HepG2 (cell line): ENCODE measurements around the gene INSYN2B. TPM values are rescaled to one million over a fixed set of nuclear protein-coding genes. Genes with fewer than 3 reads are reported as not detected.

Experiments used
- ATAC-seq: fragments of 200-7000 bp; cut with Tn5 transposase; 3 replicates; pipeline ENCODE4 v1.9.1; 2020; ENCODE audit warnings: mild to moderate bottlenecking, moderate library complexity
- BruUV-seq: library from RNA; stranded (reverse); fragments of 400-500 nt; replicated peaks from 2 replicates; lab custom pipeline; 2021; lab: Mats Ljungman, UMichigan
- CTCF ChIA-PET: fragments of 300-600 bp; formaldehyde crosslinking; extraction: SDS; loops from one replicate; lab custom pipeline; 2021; ENCODE audit warnings: low total read pairs, inconsistent platforms, low intra/inter-chr PET ratio; lab: Yijun Ruan, JAX
- POLR2A ChIA-PET: fragments of 350-600 bp; sonication (Branson Sonifier 250); formaldehyde crosslinking; loops from one replicate; lab custom pipeline; 2020; ENCODE audit warnings: antibody characterized with exemption, inconsistent platforms; lab: Yijun Ruan, JAX
- DNase-seq: peaks from one replicate; pipeline ENCODE4 v3.0.0-alpha.2; 2015; ENCODE audit warnings: low spot score
- FAIRE-seq: peaks from 3 replicates; lab custom pipeline; 2011; peaks lifted over from hg19 to GRCh38; lab: Jason Lieb, UNC
- H2AFZ ChIP-seq: one replicate; pipeline ENCODE4 v1.6.1; 2011; ENCODE audit warnings: low read length, inconsistent platforms
- H3K27ac ChIP-seq: fragments of 300-600 bp; 3 replicates; pipeline ENCODE4 v1.8.0; 2011; ENCODE audit warnings: mixed run types, mild to moderate bottlenecking, mixed read lengths, low read length, inconsistent platforms; ENCODE audit not compliant: insufficient read depth; ENCODE audit errors: extremely low read length
- H3K27me3 ChIP-seq, 2 experiments: fragments of 200-600 bp in 1 of 2; 2 replicates in 1 of 2; 3 replicates in 1 of 2; pipeline versions ENCODE4 v1.6.0 to v1.8.0; 2011; ENCODE audit warnings: low read length in 2 of 2, mild to moderate bottlenecking in 2 of 2, moderate library complexity in 2 of 2, inconsistent platforms in 1 of 2; ENCODE audit not compliant: insufficient read depth in 2 of 2, control insufficient read depth in 1 of 2
- H3K36me3 ChIP-seq, 2 experiments: fragments of 200-600 bp in 1 of 2; replicated peaks in 1 of 2; 2 replicates in 1 of 2; 3 replicates in 1 of 2; pipeline versions ENCODE4 v1.5.1 to v1.8.0; 2011; ENCODE audit warnings: low read length in 2 of 2, inconsistent platforms in 1 of 2; ENCODE audit not compliant: insufficient read depth in 2 of 2, control insufficient read depth in 1 of 2
- H3K4me1 ChIP-seq: 2 replicates; pipeline ENCODE4 v1.5.1; 2012; ENCODE audit warnings: low read length, inconsistent platforms; ENCODE audit not compliant: insufficient read depth
- H3K4me2 ChIP-seq: 2 replicates; pipeline ENCODE4 v1.6.0; 2011; ENCODE audit warnings: low read depth, low read length, inconsistent platforms
- H3K4me3 ChIP-seq, 3 experiments: fragments of 200-600 bp in 1 of 3; sonication (generic), shearing (Covaris generic) in 1 of 3; replicated peaks in 1 of 3; 2 replicates each; pipeline ENCODE4 v1.5.1; 2011 to 2016; ENCODE audit warnings: low read length in 3 of 3, inconsistent platforms in 2 of 3, low read depth in 2 of 3, mild to moderate bottlenecking in 2 of 3, control low read depth in 1 of 3, mixed read lengths in 1 of 3; ENCODE audit not compliant: insufficient read depth in 1 of 3
- H3K79me2 ChIP-seq: one replicate; pipeline ENCODE4 v1.6.1; 2011; ENCODE audit warnings: low read length, inconsistent platforms; ENCODE audit not compliant: insufficient read depth
- H3K9ac ChIP-seq: 2 replicates; pipeline ENCODE4 v1.6.0; 2011; ENCODE audit warnings: mild to moderate bottlenecking, low read depth, low read length, inconsistent platforms; ENCODE audit not compliant: insufficient read depth
- H3K9me3 ChIP-seq: 2 replicates; pipeline ENCODE4 v1.5.1; 2012; ENCODE audit warnings: mild to moderate bottlenecking, low read length
- H4K20me1 ChIP-seq: 2 replicates; pipeline ENCODE4 v1.6.0; 2011; ENCODE audit warnings: inconsistent platforms, mild to moderate bottlenecking, low read length, moderate library complexity; ENCODE audit not compliant: insufficient read depth
- ADNP ChIP-seq: sonication (generic); formaldehyde crosslinking; IDR thresholded peaks from 2 replicates; pipeline ENCODE4 v1.4.0; 2020; ENCODE audit warnings: missing genetic modification reagents
- BORCS8-MEF2B ChIP-seq: sonication (generic); formaldehyde crosslinking; IDR thresholded peaks from 2 replicates; pipeline ENCODE4 v1.8.0; 2022; ENCODE audit warnings: mild to moderate bottlenecking, missing genetic modification reagents
- ESRRA ChIP-seq: sonication (generic); formaldehyde crosslinking; IDR thresholded peaks from 2 replicates; pipeline ENCODE4 v1.5.1; 2020; ENCODE audit warnings: mild to moderate bottlenecking, low read depth, missing genetic modification reagents
- MBNL3 ChIP-seq: fragments of 250-450 bp; sonication (Bioruptor Pico); conservative IDR thresholded peaks from 2 replicates; pipeline ENCODE4 v1.8.0; 2022; ENCODE audit warnings: mild to moderate bottlenecking, inconsistent platforms
- PAWR ChIP-seq: sonication (generic); formaldehyde crosslinking; IDR thresholded peaks from 2 replicates; pipeline ENCODE4 v1.4.0; 2020; ENCODE audit warnings: missing genetic modification reagents, mild to moderate bottlenecking, borderline replicate concordance
- RXRB ChIP-seq: IDR thresholded peaks from 2 replicates; pipeline ENCODE4 v1.6.1; 2016; ENCODE audit warnings: borderline replicate concordance, missing genetic modification reagents, missing compliant biosample characterization
- SSRP1 ChIP-seq: IDR thresholded peaks from 2 replicates; pipeline ENCODE4 v1.6.1; 2016; ENCODE audit warnings: control low read depth
- TCF7 ChIP-seq: sonication (generic); IDR thresholded peaks from 2 replicates; pipeline ENCODE4 v1.6.1; 2016; ENCODE audit warnings: antibody characterized with exemption, low read depth
- ZFP36L1 ChIP-seq: sonication (generic); formaldehyde crosslinking; IDR thresholded peaks from 2 replicates; pipeline ENCODE4 v1.8.0; 2022; ENCODE audit warnings: mild to moderate bottlenecking, missing genetic modification reagents, moderate library complexity
- ZFX ChIP-seq: sonication (generic); formaldehyde crosslinking; IDR thresholded peaks from 2 replicates; pipeline ENCODE4 v1.4.0; 2020; ENCODE audit warnings: mild to moderate bottlenecking, low read depth, missing genetic modification reagents, moderate library complexity
- ZNF329 ChIP-seq: sonication (generic); formaldehyde crosslinking; IDR thresholded peaks from 2 replicates; pipeline ENCODE4 v1.9.0; 2021; ENCODE audit warnings: low read depth, mild to moderate bottlenecking, missing genetic modification reagents
- ZNF570 ChIP-seq: sonication (generic); formaldehyde crosslinking; IDR thresholded peaks from 2 replicates; pipeline ENCODE4 v1.4.0; 2020; ENCODE audit warnings: mild to moderate bottlenecking, missing genetic modification reagents, borderline replicate concordance
- WGBS: methylation state at CpG from one replicate; pipeline ENCODE4 v1.1.6; 2017; ENCODE audit warnings: low lambda C conversion rate; 5-methylcytosine and 5-hydroxymethylcytosine counted together
- in situ Hi-C: cut with HindIII; loops from 2 replicates; pipeline ENCODE4 v1.10.0; 2017; ENCODE audit warnings: low pct_unique_long_range_greater_than_20kb; ENCODE audit not compliant: extremely low pct_ligation_motif_present
- intact Hi-C: fragments of 100-400 bp; cut with micrococcal nuclease; formaldehyde crosslinking; loops from one replicate; pipeline ENCODE4 v1.10.0; 2022; ENCODE audit not compliant: unreplicated experiment
- polyA plus RNA-seq, 8 experiments: library from polyadenylated mRNA; depleted of rRNA in 3 of 8; stranded (reverse) in 7 of 8; unstranded in 1 of 8; fragments of >200 nt; fragmentation: Illumina TruSeq in 4 of 8; extraction: Trizol in 4 of 8; gene quantifications; 2 replicates each; pipeline versions ENCODE4 v1.2.1 to v1.2.3, GENCODE V29; 2011 to 2016; ENCODE audit warnings: low read depth in 4 of 8, missing spikeins in 1 of 8, mixed read lengths in 1 of 8; ENCODE audit not compliant: insufficient read depth in 1 of 8
- total RNA-seq, 5 experiments: library from RNA; depleted of rRNA; stranded (reverse); fragments of >200 nt; fragmentation: Illumina TruSeq; extraction: Trizol; gene quantifications; 2 replicates each; pipeline ENCODE4 v1.2.3, GENCODE V29; 2016; ENCODE audit warnings: low read depth in 1 of 5
- TF ChIP-seq, protein P1 (sequence below), 2 experiments: sonication (generic) in 1 of 2; formaldehyde crosslinking in 1 of 2; IDR thresholded peaks; 2 replicates each; pipeline versions ENCODE4 v1.5.1 to v1.6.1; 2011 to 2020; ENCODE audit warnings: borderline replicate concordance in 1 of 2, low read depth in 1 of 2, low read length in 1 of 2, mild to moderate bottlenecking in 1 of 2, missing genetic modification reagents in 1 of 2, moderate library complexity in 1 of 2
- TF ChIP-seq, protein P2 (sequence below): IDR thresholded peaks from 2 replicates; pipeline ENCODE4 v1.6.1; 2016; ENCODE audit warnings: low read depth, borderline replicate concordance
- TF ChIP-seq, protein P3 (sequence below): sonication (generic); formaldehyde crosslinking; IDR thresholded peaks from 2 replicates; pipeline ENCODE4 v1.5.0; 2020; ENCODE audit warnings: missing genetic modification reagents
- TF ChIP-seq, protein P4 (sequence below): sonication (generic); formaldehyde crosslinking; IDR thresholded peaks from 2 replicates; pipeline ENCODE4 v1.5.0; 2020; ENCODE audit warnings: missing genetic modification reagents, mild to moderate bottlenecking, borderline replicate concordance
- TF ChIP-seq, protein P5 (sequence below): sonication (generic); formaldehyde crosslinking; IDR thresholded peaks from 2 replicates; pipeline ENCODE4 v1.4.0; 2020; ENCODE audit warnings: missing genetic modification reagents

The INSYN2B gene
- total and polyA plus RNA-seq, 2 of the 13 experiments (the other 11 are each of a cell fraction or from before 2014, with no cell fraction given): not detected

DNA sequence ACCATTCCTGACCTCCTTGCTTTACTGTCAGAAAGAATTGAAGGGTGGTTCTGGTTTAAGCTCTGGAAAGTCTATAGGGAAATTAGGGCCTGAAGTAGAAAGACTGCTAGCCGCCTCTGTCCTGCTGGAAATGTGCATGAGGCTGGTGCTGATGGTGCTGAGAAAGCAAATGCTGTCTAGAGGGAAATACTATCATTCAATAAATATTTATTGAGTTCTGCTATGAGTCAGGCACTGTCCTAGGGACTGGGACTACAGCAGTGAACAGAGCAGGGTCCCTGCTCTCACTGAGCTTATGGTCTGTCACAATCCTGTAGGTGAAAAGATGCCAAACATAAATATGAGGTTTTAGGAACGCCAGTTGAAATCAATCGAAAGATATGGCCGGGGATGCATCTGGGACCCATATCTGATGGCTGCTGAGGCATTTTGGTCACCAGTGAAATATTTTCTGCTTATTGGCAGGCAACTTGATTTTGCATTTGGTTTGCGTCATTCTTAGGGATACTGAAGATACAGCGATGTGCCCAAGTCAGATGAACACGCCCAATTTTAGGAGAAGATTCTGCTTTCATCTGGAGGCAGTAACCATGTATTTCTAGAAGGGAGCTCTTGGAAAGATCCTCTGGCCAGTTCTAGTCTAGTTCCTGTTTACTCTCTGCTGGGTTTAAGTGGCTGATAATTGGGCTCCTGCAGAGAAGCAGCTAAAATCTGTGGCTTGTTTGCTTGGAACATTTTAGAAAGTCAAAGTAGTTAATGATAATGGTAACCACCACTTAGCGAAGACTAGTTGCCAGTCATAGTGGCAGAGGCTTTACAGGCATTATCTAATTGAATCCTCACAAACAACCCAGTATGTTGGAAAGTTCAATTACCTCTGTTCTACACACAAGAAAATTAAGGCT lies 73.3 kb downstream of the INSYN2B start:
- intact Hi-C loops (no loop called here), in situ Hi-C loops (no loop called here)
- no peaks in the 10 kb centered on the region for H3K9me3 ChIP-seq
- 0% methylated on average over 5 of the region's 8 CpGs for WGBS
- no peak overlapping the region for H2AFZ ChIP-seq
- H3K4me1 ChIP-seq: no peaks in the 10 kb centered on the region
- DNase-seq (no peak), ATAC-seq (no peak)
- H3K9ac ChIP-seq: no peak overlapping the region
- H4K20me1 ChIP-seq: no peaks in the 10 kb centered on the region
- CTCF ChIA-PET: no interaction called here
- BruUV-seq: no TSS peak
- H3K79me2 ChIP-seq: no peaks in the 10 kb centered on the region
- no peak for TF ChIP-seq SSRP1 (CRISPR knock-in tag)
- TF ChIP-seq TCF7: no peak
- TF ChIP-seq, protein P1, sequence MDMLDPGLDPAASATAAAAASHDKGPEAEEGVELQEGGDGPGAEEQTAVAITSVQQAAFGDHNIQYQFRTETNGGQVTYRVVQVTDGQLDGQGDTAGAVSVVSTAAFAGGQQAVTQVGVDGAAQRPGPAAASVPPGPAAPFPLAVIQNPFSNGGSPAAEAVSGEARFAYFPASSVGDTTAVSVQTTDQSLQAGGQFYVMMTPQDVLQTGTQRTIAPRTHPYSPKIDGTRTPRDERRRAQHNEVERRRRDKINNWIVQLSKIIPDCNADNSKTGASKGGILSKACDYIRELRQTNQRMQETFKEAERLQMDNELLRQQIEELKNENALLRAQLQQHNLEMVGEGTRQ (IDR thresholded peaks at IDR 0.05; ENCODE audit: low read depth, low read length): no peak
- TF ChIP-seq, protein P1 (CRISPR knock-in tag; IDR thresholded peaks at IDR 0.05; ENCODE audit: borderline replicate concordance): no peak
- TF ChIP-seq ZFP36L1 (CRISPR knock-in tag): no peak
- TF ChIP-seq ZNF329 (CRISPR knock-in tag): no peak
- no peak for TF ChIP-seq ADNP (CRISPR knock-in tag)
- TF ChIP-seq ZFX (CRISPR knock-in tag): no peak
- TF ChIP-seq, protein P2, sequence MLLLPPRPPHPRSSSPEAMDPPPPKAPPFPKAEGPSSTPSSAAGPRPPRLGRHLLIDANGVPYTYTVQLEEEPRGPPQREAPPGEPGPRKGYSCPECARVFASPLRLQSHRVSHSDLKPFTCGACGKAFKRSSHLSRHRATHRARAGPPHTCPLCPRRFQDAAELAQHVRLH (CRISPR knock-in tag): no peak
- TF ChIP-seq ZNF570 (CRISPR knock-in tag): no peak
- TF ChIP-seq BORCS8-MEF2B (CRISPR knock-in tag): no peak
- TF ChIP-seq, protein P3, sequence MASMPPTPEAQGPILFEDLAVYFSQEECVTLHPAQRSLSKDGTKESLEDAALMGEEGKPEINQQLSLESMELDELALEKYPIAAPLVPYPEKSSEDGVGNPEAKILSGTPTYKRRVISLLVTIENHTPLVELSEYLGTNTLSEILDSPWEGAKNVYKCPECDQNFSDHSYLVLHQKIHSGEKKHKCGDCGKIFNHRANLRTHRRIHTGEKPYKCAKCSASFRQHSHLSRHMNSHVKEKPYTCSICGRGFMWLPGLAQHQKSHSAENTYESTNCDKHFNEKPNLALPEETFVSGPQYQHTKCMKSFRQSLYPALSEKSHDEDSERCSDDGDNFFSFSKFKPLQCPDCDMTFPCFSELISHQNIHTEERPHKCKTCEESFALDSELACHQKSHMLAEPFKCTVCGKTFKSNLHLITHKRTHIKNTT (CRISPR knock-in tag): no peak
- TF ChIP-seq PAWR (CRISPR knock-in tag): no peak
- TF ChIP-seq, protein P4, sequence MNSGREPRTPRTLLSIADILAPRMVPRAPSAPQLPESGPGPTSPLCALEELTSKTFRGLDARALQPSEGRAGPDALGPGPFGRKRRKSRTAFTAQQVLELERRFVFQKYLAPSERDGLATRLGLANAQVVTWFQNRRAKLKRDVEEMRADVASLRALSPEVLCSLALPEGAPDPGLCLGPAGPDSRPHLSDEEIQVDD: no peak
- no peak for TF ChIP-seq ESRRA (CRISPR knock-in tag)
- TF ChIP-seq, protein P5, sequence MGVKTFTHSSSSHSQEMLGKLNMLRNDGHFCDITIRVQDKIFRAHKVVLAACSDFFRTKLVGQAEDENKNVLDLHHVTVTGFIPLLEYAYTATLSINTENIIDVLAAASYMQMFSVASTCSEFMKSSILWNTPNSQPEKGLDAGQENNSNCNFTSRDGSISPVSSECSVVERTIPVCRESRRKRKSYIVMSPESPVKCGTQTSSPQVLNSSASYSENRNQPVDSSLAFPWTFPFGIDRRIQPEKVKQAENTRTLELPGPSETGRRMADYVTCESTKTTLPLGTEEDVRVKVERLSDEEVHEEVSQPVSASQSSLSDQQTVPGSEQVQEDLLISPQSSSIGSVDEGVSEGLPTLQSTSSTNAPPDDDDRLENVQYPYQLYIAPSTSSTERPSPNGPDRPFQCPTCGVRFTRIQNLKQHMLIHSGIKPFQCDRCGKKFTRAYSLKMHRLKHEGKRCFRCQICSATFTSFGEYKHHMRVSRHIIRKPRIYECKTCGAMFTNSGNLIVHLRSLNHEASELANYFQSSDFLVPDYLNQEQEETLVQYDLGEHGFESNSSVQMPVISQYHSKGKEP (CRISPR knock-in tag): no peak
- TF ChIP-seq MBNL3: no peak
- TF ChIP-seq RXRB (CRISPR knock-in tag): no peak
- TF ChIP-seq, all 625 proteins: peak for 0
- no peak for FAIRE-seq
- Histone ChIP-seq H3K27me3 (no peaks in the 10 kb centered on the region; a peak in 2 of 5 replicates), H3K27ac (no peak overlapping the region), H3K4me3 (no peak overlapping the region), H3K4me2 (no peak overlapping the region), H3K36me3 (no peaks in the 10 kb centered on the region)
- POLR2A ChIA-PET: no interaction called here
